Psoas muscle (tissue), 8 donors: ENCODE measurements around the gene CES2. TPM values are rescaled to one million over a fixed set of nuclear protein-coding genes. Genes with fewer than 3 reads are reported as not detected.
"Not testable (repeated sequence)": the region's sequence is repeated elsewhere in the genome, so short reads cannot be mapped to it uniquely, and the experiment has no call there.

Experiments used
- ATAC-seq, 4 donors: fragments of 200-7000 bp; cut with Tn5 transposase; one replicate each; pipeline ENCODE4 v1.9.1; 2020; ENCODE audit warnings: moderate library complexity in 3 of 4, mild to moderate bottlenecking in 2 of 4
- DNase-seq, 2 donors: peaks; one replicate each; pipeline ENCODE4 v3.0.0-alpha.2; 2020
- H3K27ac ChIP-seq: fragments of 200-600 bp; one replicate; pipeline ENCODE4 v1.8.0; 2022
- H3K27me3 ChIP-seq, 3 donors: fragments of 200-600 bp in 1 of 3; one replicate each; pipeline versions ENCODE4 v1.6.1 to v1.8.0; 2013 to 2022; ENCODE audit warnings: low read length in 2 of 3, mild to moderate bottlenecking in 2 of 3, moderate library complexity in 1 of 3; ENCODE audit not compliant: insufficient read depth in 3 of 3
- H3K36me3 ChIP-seq, 2 donors: fragments of 200-600 bp in 1 of 2; one replicate each; pipeline versions ENCODE4 v1.6.1 to v1.8.0; 2013 to 2022; ENCODE audit warnings: low read depth in 1 of 2, mild to moderate bottlenecking in 1 of 2, moderate library complexity in 1 of 2; ENCODE audit not compliant: insufficient read depth in 1 of 2
- H3K4me1 ChIP-seq: fragments of 200-600 bp; one replicate; pipeline ENCODE4 v1.8.0; 2022
- H3K4me3 ChIP-seq: fragments of 200-600 bp; one replicate; pipeline ENCODE4 v1.8.0; 2022; ENCODE audit warnings: mild to moderate bottlenecking
- H3K9me3 ChIP-seq: fragments of 200-600 bp; one replicate; pipeline ENCODE4 v1.8.0; 2022
- WGBS, 3 donors: extraction: QIAGEN DNeasy Blood & Tissue Kit; methylation state at CpG; one replicate each; pipeline versions ENCODE4 v1.1.6 to v1.1.7; 2013; 5-methylcytosine and 5-hydroxymethylcytosine counted together
- intact Hi-C, 2 donors: fragments of 100-400 bp; cut with DNase I; formaldehyde crosslinking; loops; one replicate each; pipeline versions ENCODE4 v1.11.0 to v1.14.2; 2022
- polyA plus RNA-seq, 3 donors: library from polyadenylated mRNA; stranded (reverse); fragments of 200-250 nt; gene quantifications; one replicate each; pipeline ENCODE4 v1.2.3, GENCODE V29; 2013
- total RNA-seq, 4 donors: library from RNA; stranded (reverse); fragmentation: NEBNext Ultra II Directional in 2 of 4; extraction: Animal tissue kit (Norgen Biotek cat#: 25700) in 2 of 4; gene quantifications; one replicate each; pipeline versions ENCODE4 v1.2.1 to v1.2.4, GENCODE V29; 2021 to 2023
- TF ChIP-seq, protein P1 (sequence below): fragments of 200-600 bp; IDR thresholded peaks from one replicate; pipeline ENCODE4 v1.8.0; 2022; ENCODE audit warnings: antibody characterized with exemption
- donor health status: healthy with polysubstance abuse.
- donor health status: DM: no; HTN: no; CAD: no; lungs with moderate emphysema.
- donor health status: Bipolar disorder and iron deficiency.
- donor health status: healthy.
- donor health status: DM: yes; HTN: yes; CAD: no.
- donor health status: DM: no; HTN: no; CAD: no.
- donor health status: DM: no; HTN: no; CAD: no.
- donor health status: DM: yes; HTN: yes; CAD: no.

CES2 gene
- total and polyA plus RNA-seq, 7 donors: 12.8 to 92.8 (median 22.7) TPM

DNA sequence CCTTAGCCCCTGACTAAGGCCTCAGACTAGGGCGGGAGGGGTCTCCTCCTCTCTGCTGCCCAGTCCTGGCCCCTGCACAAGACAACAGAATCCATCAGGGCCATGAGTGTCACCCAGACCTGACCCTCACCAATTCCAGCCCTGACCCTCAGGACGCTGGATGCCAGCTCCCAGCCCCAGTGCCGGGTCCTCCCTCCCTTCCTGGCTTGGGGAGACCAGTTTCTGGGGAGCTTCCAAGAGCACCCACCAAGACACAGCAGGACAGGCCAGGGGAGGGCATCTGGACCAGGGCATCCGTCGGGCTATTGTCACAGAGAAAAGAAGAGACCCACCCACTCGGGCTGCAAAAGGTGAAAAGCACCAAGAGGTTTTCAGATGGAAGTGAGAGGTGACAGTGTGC, 38.4 kb downstream of the CES2 start:
- H3K4me1 ChIP-seq: no peaks in the 10 kb centered on the region
- H3K27me3 ChIP-seq: no peaks in the 10 kb centered on the region
- no peaks in the 10 kb centered on the region for H3K9me3 ChIP-seq
- H3K36me3 ChIP-seq: peaks cover 0 to 50% of the 10 kb centered on the region in 2 donors
- H3K4me3 ChIP-seq: no peak overlapping the region
- TF ChIP-seq, protein P1, sequence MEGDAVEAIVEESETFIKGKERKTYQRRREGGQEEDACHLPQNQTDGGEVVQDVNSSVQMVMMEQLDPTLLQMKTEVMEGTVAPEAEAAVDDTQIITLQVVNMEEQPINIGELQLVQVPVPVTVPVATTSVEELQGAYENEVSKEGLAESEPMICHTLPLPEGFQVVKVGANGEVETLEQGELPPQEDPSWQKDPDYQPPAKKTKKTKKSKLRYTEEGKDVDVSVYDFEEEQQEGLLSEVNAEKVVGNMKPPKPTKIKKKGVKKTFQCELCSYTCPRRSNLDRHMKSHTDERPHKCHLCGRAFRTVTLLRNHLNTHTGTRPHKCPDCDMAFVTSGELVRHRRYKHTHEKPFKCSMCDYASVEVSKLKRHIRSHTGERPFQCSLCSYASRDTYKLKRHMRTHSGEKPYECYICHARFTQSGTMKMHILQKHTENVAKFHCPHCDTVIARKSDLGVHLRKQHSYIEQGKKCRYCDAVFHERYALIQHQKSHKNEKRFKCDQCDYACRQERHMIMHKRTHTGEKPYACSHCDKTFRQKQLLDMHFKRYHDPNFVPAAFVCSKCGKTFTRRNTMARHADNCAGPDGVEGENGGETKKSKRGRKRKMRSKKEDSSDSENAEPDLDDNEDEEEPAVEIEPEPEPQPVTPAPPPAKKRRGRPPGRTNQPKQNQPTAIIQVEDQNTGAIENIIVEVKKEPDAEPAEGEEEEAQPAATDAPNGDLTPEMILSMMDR: no peak
- ATAC-seq (no peak), DNase-seq (no peak)
- no peak overlapping the region for H3K27ac ChIP-seq
- 78 to 95% (median 79%) methylated on average over 4 to 6 of the region's 6 CpGs for WGBS, 3 donors
- intact Hi-C loops: no loop called here

DNA sequence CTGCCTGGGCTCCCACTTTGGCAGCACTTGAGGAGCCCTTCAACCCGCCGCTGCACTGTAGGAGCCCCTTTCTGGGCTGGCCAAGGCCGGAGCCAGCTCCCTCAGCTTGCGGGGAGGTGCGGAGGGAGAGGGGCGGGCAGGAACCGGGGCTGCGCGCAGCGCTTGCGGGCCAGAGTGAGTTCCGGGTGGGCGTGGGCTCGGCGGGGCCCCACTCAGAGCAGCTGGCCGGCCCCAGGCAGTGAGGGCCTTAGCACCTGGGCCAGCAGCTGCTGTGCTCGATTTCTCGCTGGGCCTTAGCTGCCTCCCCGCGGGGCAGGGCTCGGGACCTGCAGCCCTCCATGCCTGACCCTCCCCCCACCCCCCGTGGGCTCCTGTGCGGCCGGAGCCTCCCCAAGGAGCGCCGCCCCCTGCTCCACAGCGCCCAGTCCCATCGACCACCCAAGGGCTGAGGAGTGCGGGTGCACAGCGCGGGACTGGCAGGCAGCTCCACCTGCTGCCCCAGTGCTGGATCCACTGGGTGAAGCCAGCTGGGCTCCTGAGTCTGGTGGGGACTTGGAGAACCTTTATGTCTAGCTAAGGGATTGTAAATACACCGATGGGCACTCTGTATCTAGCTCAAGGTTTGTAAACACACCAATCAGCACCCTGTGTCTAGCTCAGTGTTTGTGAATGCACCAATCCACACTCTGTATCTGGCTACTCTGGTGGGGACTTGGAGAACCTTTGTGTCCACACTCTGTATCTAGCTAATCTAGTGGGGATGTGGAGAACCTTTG, 39.0 kb downstream of the CES2 start:
- H3K27ac ChIP-seq, intact Hi-C loops, H3K4me1 ChIP-seq, H3K9me3 ChIP-seq, ATAC-seq, H3K4me3 ChIP-seq, H3K27me3 ChIP-seq: not testable (repeated sequence)
- 71 to 80% (median 73%) methylated on average over 25 to 32 of the region's 32 CpGs for WGBS, 3 donors
- peaks cover 0 to 44% of the 10 kb centered on the region in 2 donors for H3K36me3 ChIP-seq
- DNase-seq: peak in 1 of 2 donors; percentile 26

DNA sequence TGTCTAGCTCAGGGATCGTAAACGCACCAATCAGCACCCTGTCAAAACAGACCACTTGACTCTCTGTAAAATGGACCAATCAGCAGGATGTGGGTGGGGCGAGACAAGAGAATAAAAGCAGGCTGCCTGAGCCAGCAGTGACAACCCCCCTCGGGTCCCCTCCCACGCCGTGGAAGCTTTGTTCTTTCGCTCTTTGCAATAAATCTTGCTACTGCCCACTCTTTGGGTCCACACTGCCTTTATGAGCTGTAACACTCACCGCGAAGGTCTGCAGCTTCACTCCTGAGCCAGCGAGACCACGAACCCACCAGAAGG, 39.6 kb downstream of the CES2 start:
- not testable (repeated sequence) for H3K27me3 ChIP-seq, H3K9me3 ChIP-seq, ATAC-seq, H3K4me1 ChIP-seq, H3K4me3 ChIP-seq, H3K27ac ChIP-seq
- peak in 1 of 2 donors; percentile 18 for DNase-seq
- intact Hi-C loops: loop anchor here in 1 of 2 donors (5.0 kb wide), 2 partner anchors 127 to 182 kb away; partner anchors contain the start of genes FBXL8 and TRADD
- peaks cover 0 to 40% of the 10 kb centered on the region in 2 donors for H3K36me3 ChIP-seq
- 58 to 63% (median 59%) methylated on average over 11 of the region's 11 CpGs for WGBS, 3 donors

DNA sequence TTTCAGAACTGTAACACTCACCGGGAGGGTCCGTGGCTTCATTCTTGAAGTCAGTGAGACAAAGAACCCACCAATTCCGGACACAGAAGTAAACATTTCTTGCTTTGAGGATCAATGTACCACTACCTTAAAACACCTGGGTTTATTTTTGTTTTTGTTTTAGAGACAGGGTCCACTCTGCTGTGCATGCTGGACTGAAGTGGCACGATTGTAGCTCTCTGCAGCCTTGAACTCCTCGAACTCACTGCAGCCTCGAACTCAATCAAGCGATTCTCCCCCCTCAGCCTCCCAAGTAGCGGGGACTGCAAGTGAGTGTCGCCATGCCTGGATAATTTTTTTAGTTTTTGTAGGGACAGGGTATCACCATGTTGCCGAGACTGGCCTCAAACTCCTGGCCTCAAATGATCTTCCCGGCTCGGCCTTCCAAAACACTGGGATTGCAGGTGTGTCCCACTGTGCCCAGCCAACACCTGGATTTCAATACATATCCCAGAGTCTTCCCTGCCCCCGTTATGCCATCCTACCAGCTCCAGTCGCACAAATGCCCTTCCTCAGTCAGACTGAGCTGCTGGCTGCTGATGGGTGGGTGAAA, 40.1 kb downstream of the CES2 start:
- TF ChIP-seq, protein P1: no peak
- no peaks in the 10 kb centered on the region for H3K9me3 ChIP-seq
- peak in 1 of 2 donors; percentile 13 for DNase-seq

DNA sequence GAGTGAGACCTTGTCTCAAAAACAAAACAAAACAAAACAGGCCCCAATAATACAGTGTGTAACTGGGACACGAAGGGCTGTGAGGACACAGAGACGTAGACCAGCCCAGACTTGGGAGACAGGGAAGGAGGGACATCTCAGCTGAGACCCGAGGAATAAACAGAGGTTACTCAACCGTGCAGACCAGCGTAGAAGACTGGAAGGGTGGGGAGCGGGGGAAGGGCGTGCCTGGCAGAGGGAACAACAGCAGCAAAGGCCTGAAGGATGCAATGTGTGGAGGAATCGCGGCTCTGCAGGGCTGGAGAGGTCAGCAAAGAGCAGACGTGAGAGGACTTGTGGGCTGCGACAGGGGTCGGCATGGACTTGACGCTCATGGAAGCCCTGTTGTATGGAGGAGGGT, 41.4 kb downstream of the CES2 start:
- no peak overlapping the region for H3K4me3 ChIP-seq
- H3K27ac ChIP-seq: no peak overlapping the region
- no peaks in the 10 kb centered on the region for H3K27me3 ChIP-seq
- intact Hi-C loops: loop anchor here (1.0 to 5.0 kb wide), 4 partner anchors 126 to 209 kb away; partner anchors contain the start of genes FBXL8 (in 1 of the 2) and TRADD (in 1 of the 2)
- ATAC-seq (peak in 3 of 4 donors; percentile 2 to 8 (median 4)), DNase-seq (no peak)
- 45 to 52% (median 47%) methylated on average over 13 of the region's 13 CpGs for WGBS, 3 donors
- TF ChIP-seq, protein P1: no peak
- H3K36me3 ChIP-seq: peaks cover 0 to 24% of the 10 kb centered on the region in 2 donors
- H3K4me1 ChIP-seq: no peaks in the 10 kb centered on the region
- no peaks in the 10 kb centered on the region for H3K9me3 ChIP-seq

More for the DNA sequence above, 40.1 kb downstream of the CES2 start:
- Histone ChIP-seq H3K27me3 (no peaks in the 10 kb centered on the region), H3K4me1 (no peaks in the 10 kb centered on the region), H3K4me3 (no peak overlapping the region), H3K27ac (no peak overlapping the region), H3K36me3 (peaks cover 0 to 35% of the 10 kb centered on the region in 2 donors)
- no peak for ATAC-seq
- intact Hi-C loops: loop anchor here in 1 of 2 donors (5.0 kb wide), 2 partner anchors 127 to 182 kb away; partner anchors contain the start of genes FBXL8 and TRADD
- WGBS, 3 donors: 83 to 87% (median 85%) methylated on average over 14 of the region's 14 CpGs
